Measurements from ENCODE around the gene DDR2.

The DDR2 gene

GRCh38 chr1:162697140-162697895, 65.1 kb downstream of the DDR2 start:
- DNase-seq (ENCODE audit: low read depth) = no peak

GRCh38 chr1:162699366-162699765, 67.1 kb downstream of the DDR2 start:
- peak; percentile 56 for DNase-seq (ENCODE audit: low read depth)

GRCh38 chr1:162700131-162700530, 67.9 kb downstream of the DDR2 start:
- no peak for DNase-seq (ENCODE audit: low read depth)

GRCh38 chr1:162701286-162701685, 69.0 kb downstream of the DDR2 start:
- DNase-seq (ENCODE audit: low read depth) = no peak

GRCh38 chr1:162702628-162703027, 70.4 kb downstream of the DDR2 start:
- DNase-seq (ENCODE audit: low read depth) = no peak

GRCh38 chr1:162703708-162704107, 71.4 kb downstream of the DDR2 start:
- DNase-seq (ENCODE audit: low read depth) = no peak

- DNase-seq (ENCODE audit: low read depth) = no peak
Observed at GRCh38 chr1:162704673-162705424, 72.6 kb downstream of the DDR2 start.

- DNase-seq (ENCODE audit: low read depth) = no peak
Observed at GRCh38 chr1:162706003-162706402, 73.7 kb downstream of the DDR2 start.

- no peak for DNase-seq (ENCODE audit: low read depth)
Observed at GRCh38 chr1:162706606-162707005, 74.3 kb downstream of the DDR2 start.

GRCh38 chr1:162708286-162708685, 76.0 kb downstream of the DDR2 start:
- DNase-seq (ENCODE audit: low read depth) = no peak

GRCh38 chr1:162709132-162709860, 77.0 kb downstream of the DDR2 start:
- DNase-seq (ENCODE audit: low read depth) = peak; percentile 24

GRCh38 chr1:162709870-162710269, 77.6 kb downstream of the DDR2 start:
- peak; percentile 48 for DNase-seq (ENCODE audit: low read depth)

- DNase-seq (ENCODE audit: low read depth) = peak; percentile 69
Observed at GRCh38 chr1:162710345-162710744, 78.1 kb downstream of the DDR2 start.

- DNase-seq (ENCODE audit: low read depth) = peak; percentile 48
Observed at GRCh38 chr1:162710780-162711465, 78.7 kb downstream of the DDR2 start.

GRCh38 chr1:162712317-162713029, 80.2 kb downstream of the DDR2 start:
- peak; percentile 56 for DNase-seq (ENCODE audit: low read depth)

- DNase-seq (ENCODE audit: low read depth) = no peak
Observed at GRCh38 chr1:162716123-162716522, 83.9 kb downstream of the DDR2 start.

GRCh38 chr1:162716552-162716951, 84.3 kb downstream of the DDR2 start:
- DNase-seq (ENCODE audit: low read depth) = no peak

GRCh38 chr1:162717548-162718184, 85.4 kb downstream of the DDR2 start:
- DNase-seq (ENCODE audit: low read depth) = no peak

GRCh38 chr1:162719678-162720077, 87.4 kb downstream of the DDR2 start:
- peak; percentile 39 for DNase-seq (ENCODE audit: low read depth)

GRCh38 chr1:162720996-162721395, 88.7 kb downstream of the DDR2 start:
- no peak for DNase-seq (ENCODE audit: low read depth)

- no peak for DNase-seq (ENCODE audit: low read depth)
Observed at GRCh38 chr1:162721471-162721870, 89.2 kb downstream of the DDR2 start.
